Measurements from ENCODE around the gene USP28.

DNA sequence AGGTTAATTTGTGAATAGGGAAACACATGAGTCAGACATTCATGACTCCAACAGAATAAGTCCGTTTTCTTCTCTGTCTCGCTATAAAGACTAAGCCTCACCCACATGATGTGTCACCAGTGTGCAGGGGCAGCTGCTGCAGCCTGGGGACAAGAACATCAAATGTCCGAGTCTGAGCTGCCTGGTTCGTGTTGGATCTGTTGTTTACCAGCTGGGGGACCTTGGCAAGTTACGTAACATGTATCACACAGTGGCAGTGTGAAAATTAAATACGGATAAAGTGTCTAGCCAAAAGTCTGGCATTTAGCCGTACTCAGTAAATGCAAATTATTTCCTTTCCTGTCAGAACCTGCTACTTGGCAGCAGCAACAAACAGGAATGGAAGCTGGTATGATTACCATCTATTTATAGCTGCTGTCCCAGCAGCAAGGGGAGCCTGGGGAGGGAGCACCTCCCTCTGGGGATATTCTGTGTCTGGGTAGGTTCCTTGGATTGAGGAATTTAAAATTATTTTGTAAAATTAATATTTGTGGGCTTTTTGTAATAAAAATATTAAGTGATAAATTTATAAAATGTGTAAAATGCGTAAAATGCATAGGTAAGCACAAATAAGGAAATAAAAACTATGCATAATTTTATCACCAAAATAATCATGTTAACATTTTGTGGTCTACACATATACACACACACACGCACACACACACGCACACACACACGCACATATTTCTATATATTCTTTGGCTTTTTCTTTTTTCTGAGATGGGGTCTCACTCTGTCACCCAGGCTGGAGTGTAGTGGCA is 97.1 kb downstream of the USP28 start:
- no peak for TF ChIP-seq CTCF (conservative IDR thresholded peaks at IDR 0.05 in 1 of 2, IDR thresholded peaks at IDR 0.05 in 1 of 2; ENCODE audit: low read depth in 1 of 2, low read length in 2 of 2)
- no peak for TF ChIP-seq EZH2 (IDR thresholded peaks at IDR 0.05; ENCODE audit: low read length, missing control alignments)
